ENCODE measurements around the gene ZNF281. TPM values are rescaled to one million over a fixed set of nuclear protein-coding genes. Genes with fewer than 3 reads are reported as not detected.
"Not testable (repeated sequence)": the region's sequence is repeated elsewhere in the genome, so short reads cannot be mapped to it uniquely, and the experiment has no call there.

ZNF281 gene
- total RNA-seq, 1 donor from 2014 or later, result 36.2 TPM

DNA sequence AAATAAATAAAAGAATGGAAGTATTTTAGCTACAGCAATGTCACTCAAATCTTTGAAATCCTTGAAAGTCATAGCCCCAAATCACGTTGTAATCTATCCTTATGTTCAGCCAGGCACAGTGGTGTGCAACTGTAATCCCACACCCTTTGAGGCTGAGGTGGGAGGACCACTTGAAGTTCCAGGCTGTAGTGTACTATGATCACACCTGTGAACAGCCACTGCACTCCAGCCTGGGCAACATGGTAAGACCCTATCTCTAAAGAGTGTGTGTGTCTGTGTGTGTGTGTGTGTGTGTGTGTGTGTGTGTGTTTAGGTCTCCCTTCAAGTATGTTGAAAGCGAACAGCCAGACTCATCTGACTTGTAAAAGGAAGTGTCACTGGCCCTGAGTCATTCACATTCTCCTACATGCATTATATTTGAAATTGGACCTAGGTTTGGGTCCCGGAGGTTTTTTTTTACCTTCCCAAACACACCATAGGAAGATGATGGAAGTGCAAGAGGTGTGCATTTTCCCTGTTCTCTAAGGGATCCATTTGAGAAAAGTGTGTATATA lies 50.1 kb downstream of the ZNF281 start:
- FAIRE-seq (no peak), DNase-seq (ENCODE audit: low read depth) (peak; percentile 74)

DNA sequence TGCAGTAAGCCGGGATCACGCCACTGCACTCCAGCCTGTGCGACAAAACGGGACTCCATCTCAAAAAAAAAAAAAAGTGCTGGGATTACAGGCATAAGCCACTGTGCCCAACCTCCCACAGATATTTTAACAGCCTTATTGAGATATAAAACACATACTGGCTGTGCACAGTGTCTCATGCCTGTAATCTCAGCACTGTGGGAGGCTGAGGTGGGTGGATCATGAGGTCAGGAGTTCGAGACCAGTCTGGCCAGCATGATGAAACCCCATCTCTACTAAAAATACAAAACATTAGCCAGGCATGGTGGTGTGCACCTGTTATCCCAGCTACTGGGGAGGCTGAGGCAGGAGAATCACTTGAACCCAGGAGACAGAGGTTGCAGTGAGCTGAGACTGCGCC lies 51.9 kb downstream of the ZNF281 start:
- H3K9ac ChIP-seq (ENCODE audit: low read length); DNase-seq (ENCODE audit: low read depth): not testable (repeated sequence)

More for the DNA sequence above, 50.1 kb downstream of the ZNF281 start:
- peak overlapping the region; percentile 29 for H3K4me2 ChIP-seq (ENCODE audit: low read length)
- no peak for TF ChIP-seq EZH2 (IDR thresholded peaks at IDR 0.05; ENCODE audit: insufficient read depth, low read length)
- H3K36me3 ChIP-seq (ENCODE audit: insufficient read depth, low read length), result no peaks in the 10 kb centered on the region
- H2AFZ ChIP-seq (ENCODE audit: low read depth, low read length), result peak overlapping the region; percentile 49
- Mint-ChIP-seq H3K4me1 (ENCODE audit: low read depth, unreplicated experiment) (peaks cover 17% of the 10 kb centered on the region), H3K27me3 (ENCODE audit: low read depth, unreplicated experiment) (no peaks in the 10 kb centered on the region), H3K9me3 (ENCODE audit: unreplicated experiment) (no peaks in the 10 kb centered on the region), H3K36me3 (ENCODE audit: low read depth, unreplicated experiment) (peaks cover 3% of the 10 kb centered on the region), H3K27ac (ENCODE audit: unreplicated experiment) (no peak overlapping the region), H3K4me3 (ENCODE audit: unreplicated experiment) (no peak overlapping the region)
- no peak overlapping the region for H3K9ac ChIP-seq (ENCODE audit: low read length)
- H3K79me2 ChIP-seq (ENCODE audit: insufficient read depth, low read length), result no peaks in the 10 kb centered on the region
- no peaks in the 10 kb centered on the region for H3K27me3 ChIP-seq (ENCODE audit: insufficient read depth, low read length)
- no peak overlapping the region for H3K27ac ChIP-seq (ENCODE audit: low read depth, low read length)
- no peak overlapping the region for H3K4me3 ChIP-seq (ENCODE audit: insufficient read depth, low read depth, low read length)
- H4K20me1 ChIP-seq (ENCODE audit: insufficient read depth, low read length), result no peaks in the 10 kb centered on the region
- H3K4me1 ChIP-seq (ENCODE audit: insufficient read depth, low read length), result peaks cover 19% of the 10 kb centered on the region
- H3K9me3 ChIP-seq (ENCODE audit: insufficient read depth, low read depth, low read length), result no peaks in the 10 kb centered on the region

DNA sequence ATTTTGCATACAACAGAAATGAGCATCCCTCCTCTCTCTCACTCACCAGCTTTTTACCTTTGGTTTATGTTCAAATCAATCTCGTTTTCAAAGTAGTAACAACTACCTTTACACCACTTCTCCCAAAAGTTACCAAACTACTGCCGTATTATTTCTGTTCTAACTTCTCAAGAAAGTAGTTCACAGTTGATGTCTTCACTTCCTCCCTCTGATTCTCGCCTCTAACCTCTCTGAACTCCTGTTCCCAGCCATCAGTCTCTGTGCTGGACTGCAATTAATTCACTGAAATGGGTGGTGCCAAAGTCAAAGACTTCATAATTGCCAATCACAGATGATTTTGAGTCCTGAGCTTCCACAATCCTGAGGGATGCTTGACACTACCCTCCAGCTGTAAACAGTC lies 54.0 kb downstream of the ZNF281 start:
- Histone ChIP-seq H3K27me3 (ENCODE audit: insufficient read depth, low read length) (no peaks in the 10 kb centered on the region), H3K4me3 (ENCODE audit: insufficient read depth, low read depth, low read length) (no peak overlapping the region), H3K4me1 (ENCODE audit: insufficient read depth, low read length) (peaks cover 26% of the 10 kb centered on the region), H2AFZ (ENCODE audit: low read depth, low read length) (no peak overlapping the region), H3K36me3 (ENCODE audit: insufficient read depth, low read length) (no peaks in the 10 kb centered on the region), H3K27ac (ENCODE audit: low read depth, low read length) (no peak overlapping the region), H4K20me1 (ENCODE audit: insufficient read depth, low read length) (no peaks in the 10 kb centered on the region), H3K9me3 (ENCODE audit: insufficient read depth, low read depth, low read length) (no peaks in the 10 kb centered on the region), H3K4me2 (ENCODE audit: low read length) (no peak overlapping the region), H3K9ac (ENCODE audit: low read length) (no peak overlapping the region), H3K79me2 (ENCODE audit: insufficient read depth, low read length) (no peaks in the 10 kb centered on the region)
- no peak for TF ChIP-seq EZH2 (IDR thresholded peaks at IDR 0.05; ENCODE audit: insufficient read depth, low read length)
- TF ChIP-seq, protein P1, sequence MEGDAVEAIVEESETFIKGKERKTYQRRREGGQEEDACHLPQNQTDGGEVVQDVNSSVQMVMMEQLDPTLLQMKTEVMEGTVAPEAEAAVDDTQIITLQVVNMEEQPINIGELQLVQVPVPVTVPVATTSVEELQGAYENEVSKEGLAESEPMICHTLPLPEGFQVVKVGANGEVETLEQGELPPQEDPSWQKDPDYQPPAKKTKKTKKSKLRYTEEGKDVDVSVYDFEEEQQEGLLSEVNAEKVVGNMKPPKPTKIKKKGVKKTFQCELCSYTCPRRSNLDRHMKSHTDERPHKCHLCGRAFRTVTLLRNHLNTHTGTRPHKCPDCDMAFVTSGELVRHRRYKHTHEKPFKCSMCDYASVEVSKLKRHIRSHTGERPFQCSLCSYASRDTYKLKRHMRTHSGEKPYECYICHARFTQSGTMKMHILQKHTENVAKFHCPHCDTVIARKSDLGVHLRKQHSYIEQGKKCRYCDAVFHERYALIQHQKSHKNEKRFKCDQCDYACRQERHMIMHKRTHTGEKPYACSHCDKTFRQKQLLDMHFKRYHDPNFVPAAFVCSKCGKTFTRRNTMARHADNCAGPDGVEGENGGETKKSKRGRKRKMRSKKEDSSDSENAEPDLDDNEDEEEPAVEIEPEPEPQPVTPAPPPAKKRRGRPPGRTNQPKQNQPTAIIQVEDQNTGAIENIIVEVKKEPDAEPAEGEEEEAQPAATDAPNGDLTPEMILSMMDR (IDR thresholded peaks at IDR 0.05; ENCODE audit: insufficient read depth, low read depth, low read length), result no peak
- Mint-ChIP-seq H3K27me3 (ENCODE audit: low read depth, unreplicated experiment) (no peaks in the 10 kb centered on the region), H3K9me3 (ENCODE audit: unreplicated experiment) (no peaks in the 10 kb centered on the region), H3K4me3 (ENCODE audit: unreplicated experiment) (no peak overlapping the region), H3K4me1 (ENCODE audit: low read depth, unreplicated experiment) (peaks cover 23% of the 10 kb centered on the region), H3K27ac (ENCODE audit: unreplicated experiment) (no peak overlapping the region), H3K36me3 (ENCODE audit: low read depth, unreplicated experiment) (no peaks in the 10 kb centered on the region)
- no peak for FAIRE-seq
- no peak for DNase-seq (ENCODE audit: low read depth)

More for the DNA sequence above, 51.9 kb downstream of the ZNF281 start:
- H3K36me3 ChIP-seq (ENCODE audit: insufficient read depth, low read length); H3K9me3 Mint-ChIP-seq (ENCODE audit: unreplicated experiment); H3K79me2 ChIP-seq (ENCODE audit: insufficient read depth, low read length); H3K27ac ChIP-seq (ENCODE audit: low read depth, low read length); H4K20me1 ChIP-seq (ENCODE audit: insufficient read depth, low read length); FAIRE-seq; H3K27me3 Mint-ChIP-seq (ENCODE audit: low read depth, unreplicated experiment); H3K27ac Mint-ChIP-seq (ENCODE audit: unreplicated experiment); H3K9me3 ChIP-seq (ENCODE audit: insufficient read depth, low read depth, low read length); H3K36me3 Mint-ChIP-seq (ENCODE audit: low read depth, unreplicated experiment); H3K4me3 Mint-ChIP-seq (ENCODE audit: unreplicated experiment); H3K4me3 ChIP-seq (ENCODE audit: insufficient read depth, low read depth, low read length); H2AFZ ChIP-seq (ENCODE audit: low read depth, low read length); H3K4me2 ChIP-seq (ENCODE audit: low read length); H3K27me3 ChIP-seq (ENCODE audit: insufficient read depth, low read length): not testable (repeated sequence)
- H3K4me1 Mint-ChIP-seq (ENCODE audit: low read depth, unreplicated experiment), result peaks cover 14% of the 10 kb centered on the region
- H3K4me1 ChIP-seq (ENCODE audit: insufficient read depth, low read length), result peaks cover 14% of the 10 kb centered on the region

Other genes with a start within 250 kb of the ZNF281 start
- gene KIF14, start 210.7 kb upstream of the ZNF281 start, total RNA-seq, result 1.2 and 2.1 TPM in 2 replicates